Measurements from ENCODE around the gene SHISA6.

- TF ChIP-seq EZH2 (IDR thresholded peaks at IDR 0.05; ENCODE audit: low read length) = no peak
- TF ChIP-seq, protein P1, sequence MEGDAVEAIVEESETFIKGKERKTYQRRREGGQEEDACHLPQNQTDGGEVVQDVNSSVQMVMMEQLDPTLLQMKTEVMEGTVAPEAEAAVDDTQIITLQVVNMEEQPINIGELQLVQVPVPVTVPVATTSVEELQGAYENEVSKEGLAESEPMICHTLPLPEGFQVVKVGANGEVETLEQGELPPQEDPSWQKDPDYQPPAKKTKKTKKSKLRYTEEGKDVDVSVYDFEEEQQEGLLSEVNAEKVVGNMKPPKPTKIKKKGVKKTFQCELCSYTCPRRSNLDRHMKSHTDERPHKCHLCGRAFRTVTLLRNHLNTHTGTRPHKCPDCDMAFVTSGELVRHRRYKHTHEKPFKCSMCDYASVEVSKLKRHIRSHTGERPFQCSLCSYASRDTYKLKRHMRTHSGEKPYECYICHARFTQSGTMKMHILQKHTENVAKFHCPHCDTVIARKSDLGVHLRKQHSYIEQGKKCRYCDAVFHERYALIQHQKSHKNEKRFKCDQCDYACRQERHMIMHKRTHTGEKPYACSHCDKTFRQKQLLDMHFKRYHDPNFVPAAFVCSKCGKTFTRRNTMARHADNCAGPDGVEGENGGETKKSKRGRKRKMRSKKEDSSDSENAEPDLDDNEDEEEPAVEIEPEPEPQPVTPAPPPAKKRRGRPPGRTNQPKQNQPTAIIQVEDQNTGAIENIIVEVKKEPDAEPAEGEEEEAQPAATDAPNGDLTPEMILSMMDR (optimal IDR thresholded peaks at IDR 0.05 in 1 of 3, IDR thresholded peaks at IDR 0.05 in 1 of 3, conservative IDR thresholded peaks at IDR 0.05 in 1 of 3; ENCODE audit: extremely low read depth in 1 of 3, insufficient read depth in 2 of 3, low read length in 3 of 3) = no peak
These were observed 338.0 kb downstream of the SHISA6 start for GRCh38 chr17:11578998-11579397.
